ENCODE measurements around the gene RPS18. TPM values are rescaled to one million over a fixed set of nuclear protein-coding genes. Genes with fewer than 3 reads are reported as not detected.
A peak's percentile ranks its signal among the peaks of the same experiment; 100 is the strongest.

RPS18 gene
- total and polyA plus RNA-seq, 2 of the 13 experiments (the other 11 are each of a cell fraction or from before 2014, with no cell fraction given), result 3,896 to 5,806 TPM

GRCh38 chr6:33271468-33272274 is at the start of gene RPS18, which contains the start of gene VPS52 (continued):
- TF ChIP-seq AGO2 (optimal IDR thresholded peaks at IDR 0.05; ENCODE audit: low read depth, low read length) (peak; percentile 86), MIER3 (CRISPR knock-in tag; IDR thresholded peaks at IDR 0.05; ENCODE audit: borderline replicate concordance) (peak; percentile 73; the same call in 1 of the 2 replicates), STAT6 (CRISPR knock-in tag; IDR thresholded peaks at IDR 0.05; ENCODE audit: borderline replicate concordance) (peak; percentile 84), ZNF124 (CRISPR knock-in tag; IDR thresholded peaks at IDR 0.05) (peak; percentile 87; the same call in 1 of the 2 replicates), PTBP1 (IDR thresholded peaks at IDR 0.05; ENCODE audit: low read depth, low read length, poor library complexity, severe bottlenecking) (no peak), ZFX (CRISPR knock-in tag; IDR thresholded peaks at IDR 0.05; ENCODE audit: low read depth) (peak; percentile 98), CEBPZ (IDR thresholded peaks at IDR 0.05; ENCODE audit: low read length) (no peak), ATF7-NPFF (CRISPR knock-in tag; IDR thresholded peaks at IDR 0.05; ENCODE audit: low read depth) (peak; percentile 54), ZNF790 (CRISPR knock-in tag; IDR thresholded peaks at IDR 0.05; ENCODE audit: borderline replicate concordance) (peak; percentile 83; the same call in 1 of the 2 replicates), ZNF619 (CRISPR knock-in tag; IDR thresholded peaks at IDR 0.05) (peak; percentile 98), LBX2 (CRISPR knock-in tag; IDR thresholded peaks at IDR 0.05; ENCODE audit: borderline replicate concordance) (no peak; the same call in 1 of the 2 replicates), ZFP36L1 (CRISPR knock-in tag; IDR thresholded peaks at IDR 0.05) (peak; percentile 88), NFRKB (IDR thresholded peaks at IDR 0.05) (peak; percentile 96), ZNF674 (CRISPR knock-in tag; IDR thresholded peaks at IDR 0.05; ENCODE audit: low read depth) (peak; percentile 69; the same call in 1 of the 2 replicates), ZNF572 (CRISPR knock-in tag; IDR thresholded peaks at IDR 0.05) (peak; percentile 71; the same call in 1 of the 2 replicates), REST (IDR thresholded peaks at IDR 0.05; ENCODE audit: borderline replicate concordance in 1 of 2, low read depth in 1 of 2, low read length in 2 of 2) (peak in 1 of 2 experiments; percentile 62; a peak in 1 of 4 replicates), MED8 (CRISPR knock-in tag; IDR thresholded peaks at IDR 0.05; ENCODE audit: insufficient replicate concordance) (peak; percentile 69), ZKSCAN1 (IDR thresholded peaks at IDR 0.05; ENCODE audit: low read length) (0 out of 2 replicates have a peak, but pooled peaks have one; percentile 10)

All from HepG2 (cell line).